Osteocyte (in vitro differentiated cells): Measurements from ENCODE around the gene TLCD3A. TPM values are rescaled to one million over a fixed set of nuclear protein-coding genes. Genes with fewer than 3 reads are reported as not detected.
"Not testable (repeated sequence)": the region's sequence is repeated elsewhere in the genome, so short reads cannot be mapped to it uniquely, and the experiment has no call there.

ENCODE experiments used
- DNase-seq: peaks from one replicate; pipeline ENCODE4 v3.0.0; 2021; ENCODE audit warnings: mixed read lengths; ENCODE audit not compliant: unreplicated experiment; ENCODE audit errors: extremely low spot score
- H3K27ac Mint-ChIP-seq: one replicate; pipeline ENCODE4 v1.8.0; 2021; ENCODE audit warnings: mild to moderate bottlenecking, mixed read lengths; ENCODE audit not compliant: unreplicated experiment
- H3K27me3 Mint-ChIP-seq: one replicate; pipeline ENCODE4 v1.8.0; 2021; ENCODE audit warnings: mixed read lengths; ENCODE audit not compliant: unreplicated experiment
- H3K36me3 Mint-ChIP-seq: one replicate; pipeline ENCODE4 v1.8.0; 2021; ENCODE audit warnings: mixed read lengths; ENCODE audit not compliant: unreplicated experiment
- H3K4me1 Mint-ChIP-seq: one replicate; pipeline ENCODE4 v1.8.0; 2021; ENCODE audit warnings: mixed read lengths; ENCODE audit not compliant: unreplicated experiment
- H3K4me3 Mint-ChIP-seq: one replicate; pipeline ENCODE4 v1.8.0; 2021; ENCODE audit warnings: mild to moderate bottlenecking, moderate library complexity, mixed read lengths; ENCODE audit not compliant: unreplicated experiment
- H3K9me3 Mint-ChIP-seq: one replicate; pipeline ENCODE4 v1.8.0; 2021; ENCODE audit warnings: mixed read lengths; ENCODE audit not compliant: unreplicated experiment
- CTCF ChIP-seq: fragments of 200-600 bp; sonication (generic); IDR thresholded peaks from 2 replicates; pipeline ENCODE4 v1.5.0; 2021; ENCODE audit warnings: antibody characterized with exemption, mild to moderate bottlenecking, moderate library complexity
- total RNA-seq: library from RNA; stranded (reverse); gene quantifications from 2 replicates; pipeline ENCODE4 v1.2.1, GENCODE V29; 2021

TLCD3A gene
- total RNA-seq, 1 donor from 2014 or later = 23.7 TPM

- Mint-ChIP-seq H3K4me1 (no peaks in the 10 kb centered on the region), H3K4me3 (no peak overlapping the region), H3K36me3 (peaks cover 41% of the 10 kb centered on the region), H3K27me3 (no peaks in the 10 kb centered on the region), H3K9me3 (no peaks in the 10 kb centered on the region), H3K27ac (no peak overlapping the region)
- DNase-seq = no peak
- TF ChIP-seq CTCF = no peak
Observed at GRCh38 chr17:744937-745336, 12.5 kb downstream of the TLCD3A start.

GRCh38 chr17:745406-745805, 13.0 kb downstream of the TLCD3A start:
- TF ChIP-seq CTCF = no peak
- no peaks in the 10 kb centered on the region for H3K27me3 Mint-ChIP-seq
- H3K36me3 Mint-ChIP-seq = peaks cover 39% of the 10 kb centered on the region
- H3K4me1 Mint-ChIP-seq = peaks cover 4% of the 10 kb centered on the region
- no peak overlapping the region for H3K4me3 Mint-ChIP-seq
- no peak overlapping the region for H3K27ac Mint-ChIP-seq
- no peak for DNase-seq
- H3K9me3 Mint-ChIP-seq = no peaks in the 10 kb centered on the region

- no peak for DNase-seq
- Mint-ChIP-seq H3K27ac (no peak overlapping the region), H3K36me3 (peaks cover 32% of the 10 kb centered on the region), H3K27me3 (no peaks in the 10 kb centered on the region), H3K4me1 (peaks cover 11% of the 10 kb centered on the region), H3K9me3 (no peaks in the 10 kb centered on the region), H3K4me3 (no peak overlapping the region)
- TF ChIP-seq CTCF = no peak
Observed at GRCh38 chr17:746181-746580, 13.8 kb downstream of the TLCD3A start.

- TF ChIP-seq CTCF = no peak
- DNase-seq = no peak
- peaks cover 28% of the 10 kb centered on the region for H3K36me3 Mint-ChIP-seq
- H3K9me3 Mint-ChIP-seq = no peaks in the 10 kb centered on the region
- no peak overlapping the region for H3K27ac Mint-ChIP-seq
- peaks cover 16% of the 10 kb centered on the region for H3K4me1 Mint-ChIP-seq
- H3K27me3 Mint-ChIP-seq = no peaks in the 10 kb centered on the region
- H3K4me3 Mint-ChIP-seq = no peak overlapping the region
Observed at GRCh38 chr17:746783-747629, 14.6 kb downstream of the TLCD3A start.

- peaks cover 18% of the 10 kb centered on the region for H3K36me3 Mint-ChIP-seq
- not testable (repeated sequence) for DNase-seq, H3K4me3 Mint-ChIP-seq, H3K27ac Mint-ChIP-seq, H3K9me3 Mint-ChIP-seq, H3K27me3 Mint-ChIP-seq
- peaks cover 23% of the 10 kb centered on the region for H3K4me1 Mint-ChIP-seq
Observed at GRCh38 chr17:748604-749003, 16.2 kb downstream of the TLCD3A start.

- H3K27me3 Mint-ChIP-seq, H3K27ac Mint-ChIP-seq, H3K9me3 Mint-ChIP-seq, DNase-seq, H3K4me3 Mint-ChIP-seq: not testable (repeated sequence)
- Mint-ChIP-seq H3K4me1 (peaks cover 23% of the 10 kb centered on the region), H3K36me3 (peaks cover 15% of the 10 kb centered on the region)
Observed at GRCh38 chr17:749359-749758, 17.0 kb downstream of the TLCD3A start.
